ENCODE measurements around the gene MOCS2.

Gene MOCS2

GRCh38 chr5:53048248-53048647 lies 61.3 kb downstream of the MOCS2 start:
- no peak for DNase-seq (ENCODE audit: low spot score)

Measured in hematopoietic multipotent progenitor cell treated with erythropoietin and hydrocortisone succinate and interleukin-3 and kit ligand, for 17 days (in vitro differentiated cells).